NCI-H2081 (cell line): Measurements from ENCODE around the gene SPATA7.

Source experiments
- DNase-seq, 2 experiments: peaks; one replicate each; lab custom pipeline; 2025; lab: John Stamatoyannopoulos, UW

Gene SPATA7

DNA sequence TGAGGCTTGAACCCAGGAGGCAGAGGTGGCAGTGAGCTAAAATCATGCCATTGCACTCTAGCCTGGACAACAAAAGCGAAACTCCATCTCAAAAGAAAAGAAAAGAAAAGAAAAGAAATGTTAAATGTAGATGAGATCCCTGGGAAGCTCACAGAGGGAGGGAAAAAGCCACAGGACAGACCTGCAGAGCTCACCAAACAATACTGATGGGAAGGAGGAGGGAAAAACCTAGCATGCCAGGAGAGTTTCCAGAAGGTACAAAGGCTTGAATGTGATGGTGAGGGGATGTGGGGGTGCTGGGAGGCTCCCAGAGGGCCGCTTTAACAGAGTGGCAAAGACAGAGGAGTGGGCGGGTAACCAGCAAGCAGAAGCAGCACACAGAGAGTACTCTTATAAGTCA, 97.1 kb downstream of the SPATA7 start:
- no peak for DNase-seq
